GM19372 (cell line): Measurements from ENCODE around the gene KLRK1.
A peak's percentile ranks its signal among the peaks of the same experiment; 100 is the strongest.
"Not testable (repeated sequence)": the region's sequence is repeated elsewhere in the genome, so short reads cannot be mapped to it uniquely, and the experiment has no call there.

ENCODE experiments used
- ATAC-seq: cut with Tn5 transposase; IDR thresholded peaks from one replicate; pipeline ENCODE4 v1.9.1; 2021; ENCODE audit warnings: mild to moderate bottlenecking, low read depth, moderate library complexity; ENCODE audit not compliant: unreplicated experiment

The KLRK1 gene

DNA sequence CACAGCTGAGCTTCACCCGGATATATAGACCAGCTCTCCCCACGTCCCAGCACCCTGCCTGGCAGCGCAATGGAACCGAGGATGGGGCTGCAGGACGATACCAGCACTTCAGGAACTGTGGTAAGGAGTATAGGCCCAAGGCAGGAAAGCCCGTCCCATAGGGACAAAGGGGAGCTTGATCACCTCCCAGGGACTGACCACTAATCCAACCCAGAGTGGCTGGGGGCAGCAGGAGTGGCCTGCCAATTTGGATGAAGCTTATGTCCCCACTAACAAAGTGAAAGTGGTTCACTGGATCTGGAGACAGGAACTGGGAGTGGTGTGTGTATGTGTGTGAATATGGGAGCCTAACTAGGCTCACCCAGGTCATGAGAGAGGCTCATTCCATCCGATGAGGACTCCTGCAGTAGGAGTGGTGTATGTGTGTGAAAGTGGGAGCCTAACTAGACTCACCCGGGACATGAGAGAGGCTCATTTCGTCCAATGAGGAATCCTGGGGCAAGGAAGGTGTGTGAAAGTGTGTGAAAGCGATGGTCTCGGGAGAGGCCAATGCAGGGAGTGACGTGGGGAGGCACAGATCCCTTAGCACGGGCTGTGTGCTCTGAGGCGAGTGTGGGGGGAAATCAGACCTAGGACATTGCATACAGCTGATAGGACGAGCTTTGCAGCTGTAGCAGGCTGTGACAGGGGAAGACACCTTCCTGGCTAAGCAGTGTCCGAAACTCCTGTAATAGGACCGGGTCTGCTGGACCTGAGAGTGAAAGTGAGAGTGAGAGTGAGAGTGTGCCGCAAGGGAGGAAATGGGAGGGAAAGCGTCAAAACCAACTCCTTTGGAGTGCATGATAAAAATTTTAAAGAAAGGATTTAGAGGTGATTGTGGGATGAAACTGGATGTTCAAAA, 25.7 kb downstream of the KLRK1 start:
- peak; percentile 65 for ATAC-seq

DNA sequence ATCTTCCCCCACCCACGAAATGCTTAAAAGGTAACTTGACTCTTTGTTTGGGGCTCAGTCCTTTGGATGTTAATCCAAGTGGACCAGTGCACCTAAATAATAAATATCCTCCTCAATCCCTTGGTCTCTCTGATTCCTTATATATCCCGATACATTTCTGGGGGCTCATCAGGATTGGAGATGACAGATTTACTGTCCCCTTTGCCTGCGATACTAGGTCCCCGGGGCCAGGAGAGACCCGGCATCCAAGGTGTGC, 26.3 kb downstream of the KLRK1 start:
- no peak for ATAC-seq

DNA sequence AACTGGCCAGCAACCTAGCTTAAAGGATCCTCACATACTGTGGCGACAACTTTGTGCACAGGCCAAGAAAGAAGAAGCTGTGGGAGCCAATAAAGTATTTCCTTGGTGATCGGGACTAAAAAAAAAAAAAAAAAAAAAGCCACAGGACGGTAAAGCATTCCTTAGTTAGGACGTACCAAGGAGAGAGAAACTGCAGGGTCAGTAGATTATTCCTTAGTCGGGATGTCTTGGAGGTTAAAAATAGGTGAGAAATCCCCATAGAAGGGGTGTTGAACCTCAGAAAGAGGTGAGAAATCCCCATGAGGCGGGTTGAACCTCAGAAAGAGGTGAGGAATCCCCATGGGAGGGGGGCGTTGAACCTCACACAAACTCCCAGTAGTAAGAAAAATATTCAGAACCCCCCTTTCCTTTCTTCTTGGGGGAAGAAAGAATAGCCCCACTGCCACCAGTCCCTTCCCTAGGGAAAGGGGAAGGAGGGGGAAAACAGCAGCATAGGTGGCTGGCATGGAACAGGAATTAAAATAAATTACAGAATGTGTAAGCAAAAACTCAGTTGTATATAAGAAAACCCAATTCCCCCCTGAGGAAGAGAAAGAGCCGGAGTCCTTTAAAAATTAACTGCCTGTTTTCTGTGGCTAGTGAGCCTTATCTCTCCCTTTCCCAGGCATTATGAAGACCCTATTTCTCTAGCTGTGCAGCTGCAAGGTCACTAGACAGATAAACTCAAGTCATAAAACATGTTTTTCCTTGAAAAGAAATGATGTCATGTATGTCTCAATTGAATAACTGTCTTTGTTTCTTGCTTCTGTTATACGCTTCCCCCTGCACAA, 26.8 kb downstream of the KLRK1 start:
- ATAC-seq: no peak

DNA sequence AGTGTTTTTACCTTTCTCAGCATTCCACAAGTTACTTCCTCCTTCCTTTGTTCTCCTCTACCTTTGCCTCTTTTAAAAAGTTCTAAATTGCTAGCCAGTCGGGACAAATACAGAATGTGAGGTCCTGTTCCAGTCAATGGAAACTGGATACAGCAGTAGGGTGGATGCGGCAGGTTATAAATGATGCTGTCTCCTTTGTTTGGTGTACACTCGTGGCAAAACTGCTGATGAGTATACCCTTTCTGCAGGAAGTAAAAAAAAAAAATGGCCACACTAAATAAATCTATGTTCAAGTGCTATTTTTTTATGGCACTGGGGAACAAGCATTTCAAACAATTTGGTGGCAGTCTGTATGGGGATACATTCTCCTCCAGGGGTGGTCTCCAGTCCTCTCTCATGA, 27.5 kb downstream of the KLRK1 start:
- no peak for ATAC-seq

DNA sequence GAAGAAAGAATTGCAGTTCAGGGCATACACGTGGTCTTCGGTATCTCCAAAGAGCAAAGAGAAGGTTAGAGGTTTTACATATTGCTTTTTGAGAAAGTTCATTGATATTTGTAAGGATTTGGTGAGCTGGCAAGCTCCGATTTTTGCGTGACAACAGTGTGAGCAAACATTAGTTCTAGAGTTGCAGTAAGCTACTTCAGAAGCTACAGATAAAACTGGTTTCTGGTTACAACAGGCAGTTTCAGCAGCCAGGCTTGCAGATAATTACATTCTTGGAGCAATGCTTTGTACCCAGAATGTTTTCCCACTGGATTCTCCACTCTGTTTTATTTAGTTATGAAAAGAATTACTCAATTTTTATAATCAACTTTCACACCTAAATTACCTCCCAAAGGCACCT, 28.2 kb downstream of the KLRK1 start:
- ATAC-seq: no peak

DNA sequence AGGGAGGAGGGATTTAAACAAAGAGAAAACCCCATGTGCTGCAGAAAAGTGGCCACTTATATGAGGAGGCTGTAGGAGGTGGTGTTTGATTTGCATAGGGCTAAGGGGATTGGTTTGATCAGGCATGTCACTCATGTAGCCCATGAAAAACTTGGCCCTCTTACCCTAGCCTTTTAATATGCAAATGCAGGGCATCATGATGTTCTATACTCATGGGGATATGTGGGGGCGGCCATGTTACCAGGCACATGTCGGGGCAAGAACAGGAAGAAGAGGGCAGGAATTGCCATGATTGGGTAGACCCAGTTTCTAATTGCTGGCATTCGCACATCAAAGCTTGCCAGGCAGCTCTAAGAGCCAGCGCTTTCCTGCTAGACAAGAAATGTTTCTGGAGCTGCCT, 28.8 kb downstream of the KLRK1 start:
- ATAC-seq: no peak

DNA sequence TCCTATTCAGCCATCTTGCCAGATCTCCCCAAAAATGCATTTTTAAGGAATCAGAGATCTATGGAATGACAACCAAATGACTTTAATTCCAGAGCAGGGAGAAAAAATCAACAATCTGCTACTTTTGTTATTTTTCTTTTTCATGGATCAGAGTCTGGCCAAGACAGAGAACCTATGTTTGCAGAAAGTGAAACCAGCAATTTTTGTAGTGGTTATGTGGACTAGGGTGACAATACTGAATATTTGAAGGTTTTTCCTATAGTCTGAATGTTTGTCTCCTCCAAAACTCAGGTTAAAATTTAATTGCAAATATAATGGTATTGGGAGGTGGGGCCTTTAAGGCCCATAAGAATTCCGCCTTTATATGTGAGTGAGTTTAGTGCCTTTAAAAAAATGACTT, 30.9 kb downstream of the KLRK1 start:
- ATAC-seq: no peak

DNA sequence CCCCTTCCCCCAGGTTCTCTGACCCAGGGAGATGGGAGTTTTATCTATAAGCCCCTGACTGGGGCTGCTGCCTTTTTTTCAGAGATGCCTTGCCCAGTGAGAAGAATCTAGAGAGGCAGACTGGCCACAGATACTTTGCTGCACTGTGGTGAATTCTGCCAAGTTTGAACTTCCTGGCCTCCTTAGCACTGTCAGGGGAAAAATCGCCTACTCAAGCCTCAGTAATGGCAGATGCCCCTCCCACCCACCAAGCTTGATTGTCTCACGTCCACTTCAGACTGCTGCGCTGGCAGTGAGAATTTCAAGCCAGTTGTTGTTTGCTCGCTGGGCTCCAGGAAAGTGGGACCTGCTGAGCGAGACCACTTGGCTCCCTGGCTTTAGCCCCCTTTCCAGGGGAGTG, 31.7 kb downstream of the KLRK1 start:
- ATAC-seq: no peak

DNA sequence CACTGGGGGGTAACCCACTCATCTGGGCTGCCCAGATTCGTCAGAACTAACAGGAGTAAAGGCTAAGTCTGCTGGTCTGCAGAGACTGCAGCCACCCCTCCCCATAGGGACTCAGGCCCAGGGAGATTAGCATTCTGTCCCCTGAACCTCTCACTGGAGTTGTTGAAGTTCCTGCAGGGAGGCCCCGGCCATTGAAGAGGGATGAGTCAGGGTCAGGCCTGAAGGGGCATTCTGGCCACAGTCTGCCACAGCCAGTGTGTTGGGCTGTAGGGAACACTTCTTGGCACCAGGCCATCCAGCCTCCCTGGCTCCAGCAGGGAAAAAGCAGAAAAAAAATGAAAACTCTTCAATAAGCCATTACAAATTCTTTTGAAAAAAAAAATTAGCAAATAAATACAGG, 35.3 kb downstream of the KLRK1 start:
- ATAC-seq: no peak

DNA sequence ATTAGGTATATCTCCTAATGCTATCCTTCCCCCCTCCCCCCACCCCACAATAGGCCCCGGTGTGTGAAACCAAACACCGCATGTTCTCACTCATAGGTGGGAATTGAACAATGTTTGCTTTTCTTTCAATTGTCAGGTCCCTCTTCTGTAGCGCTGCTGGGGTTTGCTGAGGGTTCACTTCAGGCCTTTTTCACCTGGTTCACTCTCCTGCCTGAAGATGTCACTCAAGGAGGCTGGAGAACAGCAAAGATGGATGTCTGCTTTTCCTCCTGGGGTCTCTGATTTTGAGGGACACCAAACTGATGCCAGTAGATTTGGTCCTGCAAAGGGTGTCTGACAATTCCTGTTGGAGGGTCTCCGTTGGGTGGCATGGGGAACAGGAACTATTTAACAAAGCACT, 35.8 kb downstream of the KLRK1 start:
- ATAC-seq: no peak

DNA sequence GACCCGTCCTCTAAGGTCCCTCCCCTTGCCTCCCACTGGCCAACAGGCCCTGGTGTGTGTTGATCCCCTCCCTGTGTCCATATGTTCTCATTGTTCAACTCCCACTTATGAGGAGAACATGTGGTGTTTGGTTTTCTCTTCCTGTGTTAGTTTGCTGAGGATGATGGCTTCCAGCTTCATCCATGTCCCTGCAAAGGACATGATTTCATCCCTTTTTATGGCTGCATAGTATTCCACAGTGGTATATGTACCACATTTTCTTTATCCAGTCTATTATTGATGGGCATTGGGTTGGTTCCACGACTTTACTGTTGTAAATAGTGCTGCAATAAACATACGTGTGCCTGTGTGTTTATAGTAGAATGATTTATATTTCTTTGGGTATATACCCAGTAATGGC, 38.4 kb downstream of the KLRK1 start:
- ATAC-seq: not testable (repeated sequence)

DNA sequence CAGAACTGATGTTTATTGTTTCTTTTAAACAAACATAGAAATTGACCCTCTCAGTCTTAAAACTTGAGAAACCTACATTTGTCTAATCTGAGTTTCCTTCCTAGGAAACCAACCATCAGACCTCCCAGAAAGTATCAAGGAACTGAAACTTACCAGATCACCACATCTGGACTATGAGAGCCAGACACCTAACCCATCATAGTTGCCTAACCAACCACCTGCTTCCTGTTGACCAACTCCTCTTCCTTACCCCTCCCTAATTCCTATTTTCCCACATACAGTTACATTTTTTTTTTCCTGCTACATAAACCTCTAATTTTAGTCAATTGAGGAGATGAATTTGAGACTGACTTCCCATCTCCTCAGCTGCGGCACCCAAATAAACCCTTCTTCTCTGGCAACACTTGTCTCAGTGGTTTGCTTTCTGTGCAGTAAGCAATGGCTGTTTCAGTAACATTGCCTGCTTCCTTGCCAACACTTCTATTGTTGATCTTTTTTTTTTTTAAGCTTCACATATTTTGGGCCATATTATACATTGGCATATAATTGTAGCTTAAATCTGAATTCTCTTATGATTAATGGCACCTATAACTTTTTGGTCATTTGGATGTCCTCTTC, 47.8 kb downstream of the KLRK1 start:
- ATAC-seq: no peak

DNA sequence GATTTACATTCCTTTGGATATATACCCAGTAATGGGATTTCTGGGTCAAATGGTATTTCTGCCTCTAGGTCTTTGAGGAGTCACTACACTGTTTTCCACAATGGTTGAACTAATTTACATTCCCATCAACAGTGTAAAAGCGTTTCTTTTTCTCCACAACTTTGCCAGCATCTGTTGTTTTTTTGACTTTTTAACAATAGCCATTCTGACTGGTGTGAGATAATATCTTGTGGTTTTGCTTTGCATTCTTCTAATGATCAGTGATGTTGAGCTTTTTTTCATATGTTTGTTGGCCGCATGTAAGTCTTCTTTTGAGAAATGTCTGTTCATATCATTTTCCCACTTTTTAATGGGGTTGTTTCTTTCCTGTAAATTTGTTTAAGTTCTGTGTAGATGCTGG, 48.9 kb downstream of the KLRK1 start:
- not testable (repeated sequence) for ATAC-seq

DNA sequence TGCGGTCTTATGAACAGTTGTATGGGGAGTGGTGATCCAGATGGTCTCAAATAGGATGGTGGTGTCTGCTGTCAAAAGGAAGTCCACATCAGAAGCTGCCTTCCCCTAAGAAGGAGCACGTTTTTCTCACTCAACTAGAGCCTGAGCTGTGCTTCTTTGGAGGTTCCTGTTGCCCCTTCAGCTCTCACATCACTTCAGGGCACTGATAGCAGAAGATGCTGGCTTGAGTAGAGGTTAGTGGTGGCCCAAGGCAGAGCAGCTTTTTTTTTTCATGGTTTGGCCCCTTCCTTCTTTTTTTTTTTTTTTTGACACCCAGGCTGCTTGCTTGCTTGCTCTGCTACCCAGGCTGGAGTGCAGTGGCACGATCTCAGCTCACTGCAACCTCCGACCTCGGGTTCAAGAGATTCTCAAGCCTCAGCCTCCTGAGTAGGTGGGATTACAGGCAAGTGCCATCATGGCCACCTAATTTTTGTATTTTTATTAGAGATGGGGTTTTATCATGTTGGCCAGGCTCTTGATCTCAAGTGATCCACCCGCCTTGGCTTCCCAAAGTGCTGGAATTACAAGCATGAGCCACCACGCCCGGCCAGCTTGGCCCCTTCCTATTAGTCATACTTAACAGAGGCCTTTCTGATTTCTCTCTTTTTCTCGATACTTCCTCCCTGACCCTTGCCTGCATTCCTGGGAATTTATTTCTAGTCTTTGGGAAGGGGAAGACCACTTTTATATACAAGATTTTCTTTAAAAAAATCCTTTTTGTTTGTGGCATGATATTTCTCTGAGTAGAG, 50.6 kb downstream of the KLRK1 start:
- no peak for ATAC-seq

DNA sequence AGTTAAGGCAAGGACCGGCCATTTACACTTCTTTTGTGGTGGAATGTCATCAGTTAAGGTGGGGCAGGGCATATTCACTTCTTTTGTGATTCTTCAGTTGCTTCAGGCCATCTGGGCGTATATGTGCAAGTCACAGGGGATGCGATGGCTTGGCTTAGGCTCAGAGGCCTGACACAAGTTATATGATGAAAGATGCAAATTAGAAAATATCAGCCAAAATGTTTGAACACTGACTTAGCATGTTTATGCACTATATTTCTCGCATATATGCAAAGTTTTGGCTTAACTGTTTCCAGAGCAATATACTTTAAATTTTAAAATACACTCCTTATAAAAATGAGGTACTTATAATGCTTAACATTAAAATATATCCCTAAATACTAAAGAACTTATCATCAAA, 51.4 kb downstream of the KLRK1 start:
- not testable (repeated sequence) for ATAC-seq

DNA sequence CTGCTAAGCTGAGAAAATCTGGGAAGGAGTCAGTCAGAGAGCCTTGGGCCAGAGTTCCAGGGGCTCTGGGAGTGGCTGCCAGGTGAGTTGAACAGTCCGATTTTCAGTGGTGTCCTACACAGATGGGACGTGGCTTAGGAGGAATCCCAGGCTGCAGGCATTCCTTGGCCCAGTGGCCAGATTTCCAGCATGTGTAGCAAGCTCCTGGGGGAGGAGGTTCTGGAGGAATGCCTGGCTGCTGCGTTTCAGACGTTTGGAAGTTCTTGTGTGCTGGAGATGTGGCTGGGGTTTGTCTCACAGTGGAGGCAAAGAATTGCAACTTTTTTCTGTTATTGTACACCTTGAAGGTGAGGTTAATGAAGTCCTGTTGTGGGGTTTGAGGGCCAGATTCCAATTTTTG, 53.6 kb downstream of the KLRK1 start:
- ATAC-seq: not testable (repeated sequence)

DNA sequence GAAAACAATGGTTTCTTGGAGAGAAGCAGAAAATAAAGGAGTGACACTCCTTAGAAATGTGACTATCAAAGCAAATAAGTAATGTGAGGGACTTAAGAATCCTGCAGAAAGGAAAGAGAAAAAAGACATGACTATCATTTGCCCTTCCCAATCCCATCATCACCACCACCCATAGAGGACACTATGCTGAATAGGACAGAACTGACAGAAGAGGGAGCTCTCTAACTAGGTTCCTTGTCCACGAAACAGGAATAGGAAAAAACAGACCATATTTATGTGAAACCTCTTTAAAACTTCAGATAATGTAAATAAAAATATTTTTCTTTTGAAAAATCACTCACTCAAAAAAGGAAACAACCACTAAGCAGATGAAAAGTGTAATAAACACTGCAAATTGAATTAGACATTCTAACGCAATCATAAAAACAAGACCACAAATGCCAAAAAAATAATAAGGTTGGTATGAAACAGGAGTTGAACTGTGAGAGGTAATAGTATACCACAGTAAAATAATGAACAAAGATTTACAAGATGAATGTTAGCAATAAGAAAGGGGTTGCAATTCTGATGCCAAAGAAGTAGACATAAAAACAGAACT, 58.1 kb downstream of the KLRK1 start:
- ATAC-seq: no peak

DNA sequence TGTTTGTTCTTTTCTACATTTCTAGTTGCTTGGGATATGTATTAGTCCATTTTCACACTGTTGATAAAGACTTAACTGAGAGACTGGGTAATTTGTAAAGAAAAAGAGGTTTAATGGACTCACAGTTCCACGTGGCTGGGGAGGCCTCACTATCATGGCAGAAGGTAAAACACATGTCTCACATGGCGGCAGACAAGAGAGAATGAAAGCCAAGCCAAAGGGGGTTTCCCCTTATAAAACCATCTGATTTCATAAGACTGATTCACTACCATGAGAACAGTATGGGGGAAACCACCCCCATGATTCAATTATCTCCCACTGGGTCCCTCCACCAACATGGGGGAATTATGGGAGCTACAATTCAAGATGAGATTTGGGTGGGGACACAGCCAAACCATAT, 61.1 kb downstream of the KLRK1 start:
- ATAC-seq: not testable (repeated sequence)
